HG02571 (cell line): Measurements from ENCODE around the gene AACS.

Experiments
- ATAC-seq: cut with Tn5 transposase; IDR thresholded peaks from one replicate; pipeline ENCODE4 v1.9.1; 2021; ENCODE audit warnings: mild to moderate bottlenecking, moderate library complexity; ENCODE audit not compliant: unreplicated experiment

The AACS gene

GRCh38 chr12:125149160-125150108 is 84.2 kb downstream of the AACS start:
- peak; percentile 82 for ATAC-seq

GRCh38 chr12:125151284-125151683 is 86.0 kb downstream of the AACS start:
- ATAC-seq = no peak

GRCh38 chr12:125152463-125152862 is 87.2 kb downstream of the AACS start:
- ATAC-seq = no peak

GRCh38 chr12:125155366-125155765 is 90.1 kb downstream of the AACS start:
- no peak for ATAC-seq

GRCh38 chr12:125157177-125157576 is 91.9 kb downstream of the AACS start:
- no peak for ATAC-seq

- ATAC-seq = no peak
These were observed 94.5 kb downstream of the AACS start for GRCh38 chr12:125159702-125160101.

GRCh38 chr12:125160281-125160955 is 95.2 kb downstream of the AACS start:
- no peak for ATAC-seq

GRCh38 chr12:125161712-125162022 is 96.4 kb downstream of the AACS start:
- ATAC-seq = no peak

- no peak for ATAC-seq
These were observed 97.3 kb downstream of the AACS start for GRCh38 chr12:125162489-125163028.

- ATAC-seq = no peak
These were observed 97.9 kb downstream of the AACS start for GRCh38 chr12:125163148-125163547.

GRCh38 chr12:125164541-125164940 is 99.3 kb downstream of the AACS start:
- no peak for ATAC-seq

GRCh38 chr12:125166041-125166440 is 100.8 kb downstream of the AACS start:
- ATAC-seq = no peak

GRCh38 chr12:125167658-125168057 is 102.4 kb downstream of the AACS start:
- no peak for ATAC-seq

GRCh38 chr12:125169451-125169850 is 104.2 kb downstream of the AACS start:
- ATAC-seq = no peak

- ATAC-seq = no peak
These were observed 104.6 kb downstream of the AACS start for GRCh38 chr12:125169870-125170269.

- no peak for ATAC-seq
These were observed 106.0 kb downstream of the AACS start for GRCh38 chr12:125171267-125171666.

GRCh38 chr12:125172231-125172850 is 107.1 kb downstream of the AACS start:
- ATAC-seq = no peak

- ATAC-seq = no peak
These were observed 110.3 kb downstream of the AACS start for GRCh38 chr12:125175576-125175975.

- ATAC-seq = no peak
These were observed 113.0 kb downstream of the AACS start for GRCh38 chr12:125178222-125178621.

GRCh38 chr12:125180144-125180543 is 114.9 kb downstream of the AACS start:
- ATAC-seq = no peak

GRCh38 chr12:125181107-125181506 is 115.9 kb downstream of the AACS start:
- no peak for ATAC-seq
